Superior temporal gyrus (tissue), 1 donor: Measurements from ENCODE around the gene RAD51C.
"Not testable (repeated sequence)": the region's sequence is repeated elsewhere in the genome, so short reads cannot be mapped to it uniquely, and the experiment has no call there.

Source experiments
- DNase-seq: peaks from one replicate; pipeline ENCODE4 v3.0.0-alpha.2; 2016; ENCODE audit errors: extremely low spot score

RAD51C gene

GRCh38 chr17:58684003-58684402, 8.4 kb upstream of the RAD51C start:
- DNase-seq: no peak

GRCh38 chr17:58684462-58684861, 7.9 kb upstream of the RAD51C start:
- not testable (repeated sequence) for DNase-seq

DNA sequence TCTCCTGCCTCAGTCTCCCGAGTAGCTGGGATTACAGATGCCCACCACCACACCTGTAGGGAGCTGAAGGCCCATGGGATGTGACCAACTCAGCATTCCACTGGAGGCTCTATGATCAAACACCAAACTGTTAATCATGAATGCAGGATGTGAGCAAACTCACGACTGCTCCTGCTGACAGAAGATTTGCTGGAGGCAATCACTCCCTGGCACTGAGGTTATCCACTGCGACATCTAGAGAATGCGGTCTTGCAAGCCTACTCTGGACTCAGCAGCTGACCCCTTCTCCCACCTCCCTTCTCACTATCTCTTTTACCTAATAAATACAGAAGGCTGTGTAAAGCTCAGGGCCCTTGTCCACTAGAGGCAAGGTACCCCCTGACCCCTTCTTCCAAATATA, 5.4 kb upstream of the RAD51C start:
- no peak for DNase-seq

- no peak for DNase-seq
These were observed 3.9 kb upstream of the RAD51C start for GRCh38 chr17:58688521-58688920.

DNA sequence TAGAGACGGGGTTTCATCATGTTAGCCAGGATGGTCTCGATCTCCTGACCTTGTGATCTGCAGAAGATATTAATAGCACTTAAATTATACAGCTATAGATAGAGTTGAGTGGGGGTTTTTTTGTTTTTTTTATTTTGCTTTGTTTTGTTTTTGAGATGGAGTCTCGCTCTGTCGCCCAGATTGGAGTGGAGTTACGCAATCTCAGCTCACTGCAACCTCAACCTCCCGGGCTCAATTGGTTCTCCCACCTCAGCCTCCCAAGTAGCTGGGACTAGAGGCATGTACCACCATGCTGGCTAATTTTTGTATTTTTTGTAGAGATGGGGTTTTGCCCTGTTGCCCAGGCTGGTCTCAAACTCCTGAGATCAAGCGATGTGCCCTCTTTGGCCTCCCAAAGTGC, 2.4 kb upstream of the RAD51C start:
- not testable (repeated sequence) for DNase-seq

GRCh38 chr17:58691701-58692238, 632 bp upstream of the RAD51C start, which contains the start of gene TEX14:
Gene TEX14, minus strand, starts transcription at chr17:58692045. Its CDS starts 40,044 bp downstream, at chr17:58652001.
- no peak for DNase-seq

DNA sequence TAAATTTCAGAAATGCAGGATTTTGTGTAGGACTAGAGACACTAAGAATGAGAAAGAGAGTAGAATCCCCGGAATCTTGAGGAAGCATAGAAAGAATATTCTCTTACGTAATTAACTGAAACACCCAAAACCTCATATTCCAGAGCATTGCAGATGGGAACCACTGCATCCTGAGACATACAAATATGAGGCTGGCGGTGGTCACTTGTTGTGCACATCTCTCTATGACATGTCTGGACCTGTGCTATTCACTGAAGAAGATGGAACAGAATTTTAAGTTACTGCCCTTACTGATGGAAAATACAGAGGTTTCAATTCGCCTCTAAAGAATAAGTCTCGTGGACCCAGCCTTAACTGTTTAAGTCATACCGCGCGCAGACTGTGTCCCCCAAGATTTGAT, 806 bp downstream of the RAD51C start:
- DNase-seq: no peak

- DNase-seq: no peak
These were observed 1.3 kb downstream of the RAD51C start for GRCh38 chr17:58693751-58694150.

GRCh38 chr17:58694302-58694701, 1.9 kb downstream of the RAD51C start:
- no peak for DNase-seq

- no peak for DNase-seq
These were observed 2.4 kb downstream of the RAD51C start for GRCh38 chr17:58694826-58695225.

- DNase-seq: no peak
These were observed 7.4 kb downstream of the RAD51C start for GRCh38 chr17:58699771-58700170.

- no peak for DNase-seq
These were observed 9.7 kb downstream of the RAD51C start for GRCh38 chr17:58702045-58702476.

GRCh38 chr17:58702708-58703107, 10.3 kb downstream of the RAD51C start:
- no peak for DNase-seq

- no peak for DNase-seq
These were observed 10.9 kb downstream of the RAD51C start for GRCh38 chr17:58703137-58703915.

GRCh38 chr17:58703916-58704286, 11.5 kb downstream of the RAD51C start:
- DNase-seq: no peak

DNA sequence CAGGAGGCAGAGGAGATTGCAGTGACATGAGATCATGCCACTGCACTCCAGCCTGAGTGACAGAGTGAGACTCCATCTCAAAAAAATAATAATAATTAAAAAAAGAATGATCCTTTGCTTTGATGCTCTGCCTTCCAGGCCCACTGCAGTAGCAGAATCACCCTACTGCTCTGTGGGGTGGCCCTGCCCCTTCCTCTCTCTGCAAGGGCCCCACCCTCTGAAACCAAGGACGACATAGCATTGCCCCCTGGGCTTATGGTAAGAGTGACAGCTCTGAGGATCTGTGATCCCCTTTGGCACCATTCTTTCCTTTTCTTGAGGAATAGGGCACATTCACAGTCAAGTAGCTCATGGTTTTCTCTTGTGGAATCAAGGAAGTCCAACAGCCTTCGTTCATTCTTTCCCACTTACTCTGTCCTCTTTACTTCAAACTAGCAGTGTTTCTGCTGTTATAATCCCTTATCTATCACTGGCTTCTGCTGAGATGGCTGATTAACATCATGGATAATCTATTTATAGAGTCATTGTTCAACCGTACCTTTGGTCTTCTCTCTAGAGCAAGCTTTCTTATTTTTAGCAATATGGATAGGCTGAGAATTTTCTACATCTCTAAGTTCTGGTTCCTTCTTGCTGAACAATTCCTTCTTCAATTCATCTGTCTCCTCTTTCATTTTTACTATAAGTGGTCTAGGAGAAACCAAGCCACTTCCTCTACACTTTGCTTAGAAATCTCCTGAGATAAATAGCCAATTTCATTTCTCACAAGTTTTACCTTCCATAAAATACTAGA, 14.1 kb downstream of the RAD51C start:
- no peak for DNase-seq

DNA sequence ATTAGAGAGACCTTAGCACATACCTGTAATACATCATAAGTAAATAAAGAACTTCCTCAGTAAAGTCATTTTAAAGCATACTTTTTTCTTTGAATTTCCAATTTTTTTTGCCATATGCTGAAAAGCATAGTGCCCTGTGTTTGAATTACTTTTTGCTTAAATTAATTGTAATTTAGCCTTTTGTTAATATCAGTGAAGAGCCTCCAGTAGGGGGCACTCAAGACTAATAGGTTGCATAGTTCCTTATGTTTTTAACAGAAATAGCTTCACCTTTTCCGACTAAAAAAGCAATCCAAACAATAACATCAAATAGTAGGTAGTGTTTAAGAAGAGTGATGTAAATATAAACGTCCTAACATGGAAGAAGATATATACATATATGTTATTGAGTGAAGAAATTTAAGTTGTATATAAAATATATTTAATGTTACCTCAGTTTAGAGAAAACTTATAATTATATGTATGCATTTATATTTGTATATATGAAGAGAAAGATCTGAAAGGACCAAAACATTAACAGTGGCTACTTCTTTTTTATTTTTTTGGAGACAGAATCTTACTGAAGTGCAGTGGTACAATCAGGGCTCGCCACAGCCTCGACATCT, 18.6 kb downstream of the RAD51C start:
- DNase-seq: peak; percentile 82

GRCh38 chr17:58722274-58722673, 29.9 kb downstream of the RAD51C start:
- DNase-seq: no peak

DNA sequence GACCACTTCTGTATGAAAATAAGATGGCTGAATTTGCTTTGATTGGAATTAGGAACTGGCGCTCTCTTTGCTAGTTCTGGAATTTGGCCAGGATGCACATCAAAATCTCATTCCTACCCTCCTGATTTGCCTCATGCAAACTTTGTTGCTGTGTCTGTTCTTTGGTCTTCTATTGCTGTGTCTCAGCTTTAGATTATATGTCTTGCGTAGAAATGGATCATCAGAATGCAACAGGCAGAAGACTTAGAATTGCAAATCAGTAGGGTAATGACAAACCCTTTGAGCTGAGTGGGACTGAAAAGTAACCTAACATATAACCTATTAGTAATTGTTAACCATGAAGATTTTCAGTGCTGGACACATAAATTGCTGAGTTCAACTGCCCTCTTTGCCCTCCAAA, 30.3 kb downstream of the RAD51C start:
- no peak for DNase-seq

- peak; percentile 51 for DNase-seq
These were observed 36.4 kb downstream of the RAD51C start for GRCh38 chr17:58728798-58729197.

DNA sequence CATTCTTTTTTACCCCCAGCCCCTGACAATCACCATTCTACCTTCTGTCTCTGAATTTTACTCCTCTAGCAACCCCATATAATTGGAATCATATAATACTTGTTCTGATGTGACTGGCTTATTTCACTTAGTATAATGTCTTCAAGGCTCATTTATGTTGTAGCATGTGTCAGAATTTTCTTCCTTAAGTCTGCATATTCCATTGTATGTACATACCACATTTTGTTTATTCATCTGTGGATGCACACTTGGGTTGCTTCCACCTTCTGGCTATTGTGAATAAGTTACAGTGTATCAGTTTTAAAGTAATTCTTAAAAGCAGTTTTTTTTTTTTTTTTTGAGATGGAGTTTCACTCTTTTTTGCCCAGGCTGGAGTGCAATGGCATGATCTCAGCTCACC, 38.5 kb downstream of the RAD51C start:
- DNase-seq: no peak

DNA sequence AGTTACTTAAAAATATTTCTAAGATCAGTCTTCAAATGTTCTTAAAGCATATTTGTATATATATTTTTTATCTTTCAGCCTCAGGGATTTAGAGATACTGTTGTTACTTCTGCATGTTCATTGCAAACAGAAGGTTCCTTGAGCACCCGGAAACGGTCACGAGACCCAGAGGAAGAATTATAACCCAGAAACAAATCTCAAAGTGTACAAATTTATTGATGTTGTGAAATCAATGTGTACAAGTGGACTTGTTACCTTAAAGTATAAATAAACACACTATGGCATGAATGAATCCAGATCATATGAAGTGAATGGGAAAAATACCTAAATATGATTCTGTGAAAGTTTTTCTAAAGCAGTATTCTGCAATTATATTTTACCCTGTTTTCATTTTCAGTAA, 41.6 kb downstream of the RAD51C start:
- no peak for DNase-seq
